ENCODE data around the gene RNPEPL1. TPM values are rescaled to one million over a fixed set of nuclear protein-coding genes. Genes with fewer than 3 reads are reported as not detected.

Gene RNPEPL1
- total RNA-seq, 4 donors from 2014 or later = 7.2 to 38.7 (median 14.4) TPM

GRCh38 chr2:240525802-240526201, 42.5 kb upstream of the RNPEPL1 start:
- H3K36me3 ChIP-seq = no peaks in the 10 kb centered on the region
- TF ChIP-seq CTCF (IDR thresholded peaks at IDR 0.05) = no peak
- no peak for TF ChIP-seq POLR2A (IDR thresholded peaks at IDR 0.05)
- no peak overlapping the region for H3K4me3 ChIP-seq
- H3K9me3 ChIP-seq = no peaks in the 10 kb centered on the region
- H3K27me3 ChIP-seq = no peaks in the 10 kb centered on the region
- no peaks in the 10 kb centered on the region for H3K4me1 ChIP-seq
- no peak overlapping the region for H3K27ac ChIP-seq
- intact Hi-C loops (cut with DNase I; ENCODE audit: low total_unique reads) = no loop called here
- DNase-seq = no peak

- intact Hi-C loops (cut with DNase I; ENCODE audit: low total_unique reads) = no loop called here
- TF ChIP-seq CTCF (IDR thresholded peaks at IDR 0.05) = no peak
- Histone ChIP-seq H3K36me3 (no peaks in the 10 kb centered on the region), H3K4me3 (no peak overlapping the region), H3K4me1 (no peaks in the 10 kb centered on the region), H3K9me3 (no peaks in the 10 kb centered on the region), H3K27ac (no peak overlapping the region), H3K27me3 (no peaks in the 10 kb centered on the region)
- no peak for DNase-seq
Observed at GRCh38 chr2:240526521-240526920, 41.8 kb upstream of the RNPEPL1 start.

- Histone ChIP-seq H3K27me3 (no peaks in the 10 kb centered on the region), H3K27ac (no peak overlapping the region), H3K36me3 (no peaks in the 10 kb centered on the region), H3K9me3 (no peaks in the 10 kb centered on the region), H3K4me3 (no peak overlapping the region), H3K4me1 (no peaks in the 10 kb centered on the region)
- intact Hi-C loops (cut with DNase I; ENCODE audit: low total_unique reads) = no loop called here
- DNase-seq = no peak
- TF ChIP-seq CTCF (IDR thresholded peaks at IDR 0.05) (no peak), POLR2A (IDR thresholded peaks at IDR 0.05) (no peak)
Observed at GRCh38 chr2:240527153-240527750, 41.0 kb upstream of the RNPEPL1 start.

GRCh38 chr2:240528406-240529040, 39.8 kb upstream of the RNPEPL1 start:
- Histone ChIP-seq H3K27me3 (no peaks in the 10 kb centered on the region), H3K9me3 (peaks cover 0 to 6% of the 10 kb centered on the region in 2 donors), H3K27ac (no peak overlapping the region), H3K4me3 (no peak overlapping the region), H3K4me1 (no peaks in the 10 kb centered on the region), H3K36me3 (no peaks in the 10 kb centered on the region)
- no peak for DNase-seq
- TF ChIP-seq CTCF (IDR thresholded peaks at IDR 0.05) = no peak
- TF ChIP-seq POLR2A (IDR thresholded peaks at IDR 0.05) = no peak
- intact Hi-C loops (cut with DNase I; ENCODE audit: low total_unique reads) = no loop called here

GRCh38 chr2:240529344-240529999, 38.8 kb upstream of the RNPEPL1 start:
- no peak overlapping the region for H3K4me3 ChIP-seq
- TF ChIP-seq POLR2A (IDR thresholded peaks at IDR 0.05) (no peak), CTCF (IDR thresholded peaks at IDR 0.05) (no peak)
- intact Hi-C loops (cut with DNase I; ENCODE audit: low total_unique reads) = no loop called here
- no peaks in the 10 kb centered on the region for H3K4me1 ChIP-seq
- H3K27me3 ChIP-seq = no peaks in the 10 kb centered on the region
- no peak overlapping the region for H3K27ac ChIP-seq
- no peak for DNase-seq
- H3K9me3 ChIP-seq = peaks cover 0 to 6% of the 10 kb centered on the region in 2 donors
- no peaks in the 10 kb centered on the region for H3K36me3 ChIP-seq

Data from uterus (tissue), 4 donors.